Endothelial cell of umbilical vein (primary cell): Measurements from ENCODE around the gene DCLK1. TPM values are rescaled to one million over a fixed set of nuclear protein-coding genes. Genes with fewer than 3 reads are reported as not detected.

ENCODE experiments used
- BruUV-seq: library from RNA; stranded (reverse); fragments of 400-500 nt; replicated peaks from 2 replicates; lab custom pipeline; 2021; lab: Mats Ljungman, UMichigan
- CTCF ChIA-PET: fragments of 300-600, 350-600 bp; sonication (Branson Sonifier 250); formaldehyde crosslinking; loops from one replicate; lab custom pipeline; 2021; ENCODE audit warnings: antibody characterized with exemption, inconsistent platforms; lab: Charles Lee
- POLR2A ChIA-PET: fragments of 300-600, 350-600 bp; sonication (Branson Sonifier 250); formaldehyde crosslinking; loops from one replicate; lab custom pipeline; 2021; ENCODE audit warnings: antibody characterized with exemption, inconsistent platforms; lab: Charles Lee
- DNase-seq: peaks from one replicate; pipeline ENCODE4 v3.0.0-alpha.2; 2011; ENCODE audit warnings: low read depth, low spot score
- FAIRE-seq: peaks from 2 replicates; lab custom pipeline; 2011; peaks lifted over from hg19 to GRCh38; lab: Jason Lieb, UNC
- H2AFZ ChIP-seq: 2 replicates; pipeline ENCODE4 v1.6.0; 2012; ENCODE audit warnings: low read depth, low read length, control low read depth, inconsistent platforms
- H3K27ac ChIP-seq: 2 replicates; pipeline ENCODE4 v1.5.1; 2011; ENCODE audit warnings: low read depth, mild to moderate bottlenecking, control low read depth, low read length, moderate library complexity; ENCODE audit not compliant: insufficient read depth
- H3K27me3 ChIP-seq, 2 experiments: 2 replicates each; pipeline versions ENCODE4 v1.6.0 to v1.6.1; 2011; ENCODE audit warnings: low read length in 2 of 2, mixed read lengths in 1 of 2; ENCODE audit not compliant: control insufficient read depth in 2 of 2, insufficient read depth in 2 of 2
- H3K36me3 ChIP-seq, 2 experiments: 2 replicates in 1 of 2; 3 replicates in 1 of 2; pipeline ENCODE4 v1.5.1; 2011; ENCODE audit warnings: low read length in 2 of 2, mild to moderate bottlenecking in 1 of 2, moderate library complexity in 1 of 2; ENCODE audit not compliant: control insufficient read depth in 2 of 2, insufficient read depth in 2 of 2; ENCODE audit errors: extremely low read depth in 1 of 2
- H3K4me1 ChIP-seq: 3 replicates; pipeline ENCODE4 v1.5.1; 2011; ENCODE audit warnings: mild to moderate bottlenecking, low read length; ENCODE audit not compliant: control insufficient read depth, insufficient read depth; ENCODE audit errors: extremely low read depth
- H3K4me2 ChIP-seq: 2 replicates; pipeline ENCODE4 v1.6.1; 2011; ENCODE audit warnings: low read length, control low read depth, mixed read lengths; ENCODE audit not compliant: insufficient read depth
- H3K4me3 ChIP-seq, 3 experiments: fragments of 200-600 bp in 1 of 3; sonication (generic), shearing (Covaris generic) in 1 of 3; replicated peaks in 1 of 3; 2 replicates each; pipeline ENCODE4 v1.5.1; 2011 to 2016; ENCODE audit warnings: control low read depth in 3 of 3, low read length in 3 of 3, mild to moderate bottlenecking in 2 of 3, inconsistent platforms in 1 of 3, low read depth in 1 of 3, moderate library complexity in 1 of 3; ENCODE audit not compliant: insufficient read depth in 1 of 3
- H3K79me2 ChIP-seq: 2 replicates; pipeline ENCODE4 v1.6.0; 2012; ENCODE audit warnings: low read length, inconsistent platforms; ENCODE audit not compliant: control insufficient read depth, insufficient read depth
- H3K9ac ChIP-seq: replicated peaks from 2 replicates; pipeline ENCODE3; 2011; ENCODE audit warnings: low read length, control low read depth; ENCODE audit not compliant: insufficient read depth; ENCODE audit errors: extremely low read depth
- H3K9me1 ChIP-seq: replicated peaks from 3 replicates; pipeline ENCODE4 v1.6.0; 2011; ENCODE audit warnings: mild to moderate bottlenecking, low read length; ENCODE audit not compliant: control insufficient read depth, insufficient read depth; ENCODE audit errors: extremely low read depth
- H3K9me3 ChIP-seq: replicated peaks from 2 replicates; pipeline ENCODE4 v1.5.1; 2012; ENCODE audit warnings: low read length, inconsistent platforms; ENCODE audit not compliant: control insufficient read depth, insufficient read depth
- H4K20me1 ChIP-seq: replicated peaks from 2 replicates; pipeline ENCODE3; 2011; ENCODE audit warnings: mild to moderate bottlenecking, low read length; ENCODE audit not compliant: control insufficient read depth, insufficient read depth; ENCODE audit errors: extremely low read depth
- CTCF ChIP-seq, 2 donors: IDR thresholded peaks; 1 replicate in 1 of 2; 2 replicates in 1 of 2; pipeline ENCODE4 v1.5.1; 2011; ENCODE audit warnings: low read length in 2 of 2, mild to moderate bottlenecking in 2 of 2, moderate library complexity in 2 of 2, control low read depth in 1 of 2, inconsistent platforms in 1 of 2, low read depth in 1 of 2; ENCODE audit not compliant: insufficient read depth in 1 of 2; ENCODE audit errors: extremely low read depth in 1 of 2
- EZH2 ChIP-seq: IDR thresholded peaks from 2 replicates; pipeline ENCODE4 v1.6.1; 2012; ENCODE audit warnings: borderline replicate concordance, low read depth, mild to moderate bottlenecking, moderate library complexity, low read length, inconsistent platforms; ENCODE audit not compliant: severe bottlenecking
- FOS ChIP-seq: IDR thresholded peaks from 2 replicates; pipeline ENCODE4 v1.6.1; 2011; ENCODE audit warnings: mild to moderate bottlenecking, low read length, moderate library complexity, borderline replicate concordance; ENCODE audit not compliant: insufficient read depth
- GATA2 ChIP-seq: IDR thresholded peaks from 2 replicates; pipeline ENCODE4 v1.7.0; 2011; ENCODE audit warnings: low read depth, mild to moderate bottlenecking, moderate library complexity, mixed read lengths, low read length; ENCODE audit not compliant: insufficient read length, insufficient read depth
- JUN ChIP-seq: IDR thresholded peaks from 2 replicates; pipeline ENCODE4 v1.6.1; 2011; ENCODE audit warnings: borderline replicate concordance, low read depth; ENCODE audit not compliant: insufficient read length, insufficient read depth
- MAX ChIP-seq: IDR thresholded peaks from 2 replicates; pipeline ENCODE4 v1.6.1; 2011; ENCODE audit not compliant: insufficient read depth, insufficient read length
- MYC ChIP-seq: IDR thresholded peaks from one replicate; pipeline ENCODE4 v1.6.1; 2011; ENCODE audit warnings: mild to moderate bottlenecking, low read depth, low read length
- POLR2A ChIP-seq: IDR thresholded peaks from 2 replicates; pipeline ENCODE4 v1.6.1; 2012; ENCODE audit warnings: low read depth, mild to moderate bottlenecking, control low read depth, low read length
- POLR2AphosphoS5 ChIP-seq: IDR thresholded peaks from 2 replicates; pipeline ENCODE4 v1.6.1; 2012; ENCODE audit warnings: low read depth, mild to moderate bottlenecking, control low read depth, low read length, moderate library complexity; ENCODE audit not compliant: insufficient read depth
- dilution Hi-C: fragments of 300-500 bp; cut with MboI; formaldehyde crosslinking; loops from one replicate; pipeline ENCODE4 v1.15.0; 2019; ENCODE audit warnings: low sequenced_read_pairs; ENCODE audit not compliant: extremely low pct_ligation_motif_present
- intact Hi-C: fragments of 100-400 bp; cut with micrococcal nuclease; formaldehyde crosslinking; loops from one replicate; pipeline ENCODE4 v1.10.0; 2022
- polyA plus RNA-seq, 4 experiments: library from polyadenylated mRNA; depleted of rRNA in 3 of 4; stranded (reverse) in 3 of 4; unstranded in 1 of 4; fragments of >200 nt; gene quantifications; 2 replicates each; pipeline versions ENCODE4 v1.2.1 to v1.2.3, GENCODE V29; 2011 to 2012; ENCODE audit warnings: missing spikeins in 1 of 4
- total RNA-seq: library from RNA; stranded (reverse); gene quantifications from 2 replicates; pipeline ENCODE4 v1.2.3, GENCODE V29; 2021

DCLK1 gene
- total and polyA plus RNA-seq, 2 donors (not counting 3 experiments of a cell fraction or from before 2014, with no cell fraction given): 0.28 to 3.9 TPM

GRCh38 chr13:35945368-35945767 is 185.8 kb downstream of the DCLK1 start:
- Histone ChIP-seq H3K27ac (no peak overlapping the region), H3K4me2 (no peak overlapping the region), H3K27me3 (peaks cover 2 to 3% of the 10 kb centered on the region in 2 experiments), H3K4me3 (no peak overlapping the region), H3K9me3 (no peaks in the 10 kb centered on the region), H3K79me2 (no peaks in the 10 kb centered on the region), H3K36me3 (no peaks in the 10 kb centered on the region), H4K20me1 (no peaks in the 10 kb centered on the region), H3K9ac (no peak overlapping the region), H3K4me1 (no peaks in the 10 kb centered on the region), H3K9me1 (no peaks in the 10 kb centered on the region), H2AFZ (no peak overlapping the region)
- FAIRE-seq: no peak
- intact Hi-C loops: no loop called here
- BruUV-seq: no TSS peak
- ChIA-PET POLR2A (no interaction called here), CTCF (no interaction called here)
- TF ChIP-seq POLR2A (no peak), POLR2AphosphoS5 (no peak), MAX (no peak), EZH2 (no peak), JUN (no peak), MYC (no peak), FOS (no peak), CTCF (IDR thresholded peaks at IDR 0.05; ENCODE audit: extremely low read depth in 1 of 2, insufficient read depth in 1 of 2, low read depth in 1 of 2, low read length in 2 of 2) (no peak), GATA2 (no peak)
- dilution Hi-C loops: no loop called here
- DNase-seq: no peak
